Nephron (organoid): ENCODE data around the gene SEMA5A.

Experiments used
- H3K27ac Mint-ChIP-seq, 3 experiments: 2 replicates each; pipeline ENCODE4 v1.8.0; 2020; ENCODE audit warnings: mixed read lengths in 3 of 3, mild to moderate bottlenecking in 2 of 3, moderate library complexity in 1 of 3
- H3K27me3 Mint-ChIP-seq: 2 replicates; pipeline ENCODE4 v1.8.0; 2021; ENCODE audit warnings: low read depth, mild to moderate bottlenecking, moderate library complexity, mixed read lengths
- H3K36me3 Mint-ChIP-seq: 2 replicates; pipeline ENCODE4 v1.8.0; 2020; ENCODE audit warnings: low read depth, mixed read lengths
- H3K4me1 Mint-ChIP-seq: 2 replicates; pipeline ENCODE4 v1.8.0; 2020; ENCODE audit warnings: mixed read lengths
- H3K4me3 Mint-ChIP-seq, 3 experiments: 2 replicates each; pipeline ENCODE4 v1.8.0; 2020; ENCODE audit warnings: mild to moderate bottlenecking in 3 of 3, mixed read lengths in 3 of 3, moderate library complexity in 2 of 3
- H3K9me3 Mint-ChIP-seq: 2 replicates; pipeline ENCODE4 v1.8.0; 2020; ENCODE audit warnings: mixed read lengths
- TF ChIP-seq, protein P1 (sequence below), 3 experiments: fragments of 200-600 bp; sonication (generic); IDR thresholded peaks; one replicate each; pipeline ENCODE4 v1.5.0; 2021; ENCODE audit warnings: antibody characterized with exemption in 3 of 3; ENCODE audit not compliant: unreplicated experiment in 3 of 3

SEMA5A gene

DNA sequence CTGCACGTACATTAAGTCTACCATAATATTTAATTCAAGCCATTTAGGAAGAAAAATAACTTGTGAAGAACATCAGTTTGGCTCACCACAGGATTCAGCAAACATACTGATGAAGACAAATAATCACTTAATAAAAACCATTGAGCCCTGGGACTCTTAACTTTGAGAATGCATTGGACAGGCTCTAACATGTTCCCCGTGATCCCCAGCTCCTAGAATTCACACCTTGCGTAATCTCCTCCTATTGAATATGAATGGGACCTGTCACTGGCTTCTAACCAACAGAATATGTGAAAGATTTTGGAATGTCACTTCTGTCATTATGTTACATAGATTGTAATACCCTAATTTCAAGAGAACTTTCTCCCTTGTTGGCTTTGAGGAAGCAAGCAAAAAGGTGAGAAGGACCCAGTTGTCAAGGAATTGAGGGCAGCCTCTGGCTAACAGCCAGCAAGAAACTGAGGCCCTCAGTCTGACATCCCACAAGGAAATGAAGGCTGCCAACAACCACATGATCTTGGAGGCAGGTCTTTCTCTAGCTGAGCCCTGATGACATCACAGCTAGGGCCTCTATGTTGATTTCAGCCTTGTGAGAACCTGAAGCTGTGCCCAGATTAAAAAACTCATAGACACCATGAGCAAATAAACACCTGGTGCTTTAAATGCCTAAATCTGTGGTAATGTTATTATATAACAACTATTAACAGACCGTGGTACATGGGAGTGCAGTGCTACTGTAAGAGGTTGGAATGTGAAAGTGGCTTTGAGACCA is 433.2 kb downstream of the SEMA5A start:
- peaks cover 11% of the 10 kb centered on the region for H3K9me3 Mint-ChIP-seq
- TF ChIP-seq, protein P1, sequence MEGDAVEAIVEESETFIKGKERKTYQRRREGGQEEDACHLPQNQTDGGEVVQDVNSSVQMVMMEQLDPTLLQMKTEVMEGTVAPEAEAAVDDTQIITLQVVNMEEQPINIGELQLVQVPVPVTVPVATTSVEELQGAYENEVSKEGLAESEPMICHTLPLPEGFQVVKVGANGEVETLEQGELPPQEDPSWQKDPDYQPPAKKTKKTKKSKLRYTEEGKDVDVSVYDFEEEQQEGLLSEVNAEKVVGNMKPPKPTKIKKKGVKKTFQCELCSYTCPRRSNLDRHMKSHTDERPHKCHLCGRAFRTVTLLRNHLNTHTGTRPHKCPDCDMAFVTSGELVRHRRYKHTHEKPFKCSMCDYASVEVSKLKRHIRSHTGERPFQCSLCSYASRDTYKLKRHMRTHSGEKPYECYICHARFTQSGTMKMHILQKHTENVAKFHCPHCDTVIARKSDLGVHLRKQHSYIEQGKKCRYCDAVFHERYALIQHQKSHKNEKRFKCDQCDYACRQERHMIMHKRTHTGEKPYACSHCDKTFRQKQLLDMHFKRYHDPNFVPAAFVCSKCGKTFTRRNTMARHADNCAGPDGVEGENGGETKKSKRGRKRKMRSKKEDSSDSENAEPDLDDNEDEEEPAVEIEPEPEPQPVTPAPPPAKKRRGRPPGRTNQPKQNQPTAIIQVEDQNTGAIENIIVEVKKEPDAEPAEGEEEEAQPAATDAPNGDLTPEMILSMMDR (IDR thresholded peaks at IDR 0.05; ENCODE audit: unreplicated experiment in 3 of 3), result no peak
- H3K27me3 Mint-ChIP-seq, result no peaks in the 10 kb centered on the region

GRCh38 chr5:9108162-9108561 is 437.7 kb downstream of the SEMA5A start:
- H3K4me3 Mint-ChIP-seq, result no peak overlapping the region
- no peaks in the 10 kb centered on the region for H3K9me3 Mint-ChIP-seq
- TF ChIP-seq, protein P1 (IDR thresholded peaks at IDR 0.05; ENCODE audit: unreplicated experiment in 3 of 3), result no peak
- no peak overlapping the region for H3K27ac Mint-ChIP-seq
- H3K36me3 Mint-ChIP-seq, result peaks cover 20% of the 10 kb centered on the region
- no peaks in the 10 kb centered on the region for H3K27me3 Mint-ChIP-seq
- H3K4me1 Mint-ChIP-seq, result no peaks in the 10 kb centered on the region

More for the DNA sequence above, 433.2 kb downstream of the SEMA5A start:
- H3K4me3 Mint-ChIP-seq, result no peak overlapping the region
- no peak overlapping the region for H3K27ac Mint-ChIP-seq
- H3K36me3 Mint-ChIP-seq, result peaks cover 51% of the 10 kb centered on the region
- no peaks in the 10 kb centered on the region for H3K4me1 Mint-ChIP-seq

GRCh38 chr5:9105851-9106250 is 440.0 kb downstream of the SEMA5A start:
- TF ChIP-seq, protein P1 (IDR thresholded peaks at IDR 0.05; ENCODE audit: unreplicated experiment in 3 of 3), result no peak
- H3K36me3 Mint-ChIP-seq, result peaks cover 15% of the 10 kb centered on the region
- no peak overlapping the region for H3K27ac Mint-ChIP-seq
- no peaks in the 10 kb centered on the region for H3K27me3 Mint-ChIP-seq
- H3K4me3 Mint-ChIP-seq, result no peak overlapping the region
- no peaks in the 10 kb centered on the region for H3K9me3 Mint-ChIP-seq
- no peaks in the 10 kb centered on the region for H3K4me1 Mint-ChIP-seq

GRCh38 chr5:9104571-9105339 is 441.1 kb downstream of the SEMA5A start:
- H3K27me3 Mint-ChIP-seq, result no peaks in the 10 kb centered on the region
- TF ChIP-seq, protein P1 (IDR thresholded peaks at IDR 0.05; ENCODE audit: unreplicated experiment in 3 of 3), result no peak
- no peak overlapping the region for H3K27ac Mint-ChIP-seq
- no peak overlapping the region for H3K4me3 Mint-ChIP-seq
- peaks cover 7% of the 10 kb centered on the region for H3K36me3 Mint-ChIP-seq
- no peaks in the 10 kb centered on the region for H3K9me3 Mint-ChIP-seq
- H3K4me1 Mint-ChIP-seq, result no peaks in the 10 kb centered on the region

DNA sequence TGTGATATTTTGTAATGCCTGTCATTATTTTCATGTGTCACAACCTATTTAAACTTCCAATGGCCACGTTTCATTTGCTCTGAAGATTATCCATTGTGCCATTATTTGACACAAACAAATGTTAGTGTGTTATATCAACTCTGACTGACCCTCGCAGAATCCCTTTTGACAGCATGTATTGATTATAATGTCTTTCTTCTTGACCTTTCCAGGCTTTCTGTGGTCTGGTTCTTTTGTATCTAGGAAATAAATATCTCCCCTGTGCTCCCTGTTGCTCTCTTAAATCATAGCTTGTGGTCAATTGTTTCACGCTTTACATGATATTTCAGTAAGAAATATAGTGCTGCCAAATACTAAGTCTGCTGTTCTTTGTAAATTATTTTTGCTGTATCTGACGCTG is 442.6 kb downstream of the SEMA5A start:
- Mint-ChIP-seq H3K4me3 (no peak overlapping the region), H3K36me3 (peaks cover 4% of the 10 kb centered on the region), H3K27ac (no peak overlapping the region), H3K9me3 (no peaks in the 10 kb centered on the region), H3K27me3 (no peaks in the 10 kb centered on the region), H3K4me1 (no peaks in the 10 kb centered on the region)
- TF ChIP-seq, protein P1 (IDR thresholded peaks at IDR 0.05; ENCODE audit: unreplicated experiment in 3 of 3), result no peak
